ENCODE data around the gene CTNNA2. TPM values are rescaled to one million over a fixed set of nuclear protein-coding genes. Genes with fewer than 3 reads are reported as not detected.

CTNNA2 gene
- total RNA-seq, 1 experiment from 2014 or later, result 2.6 TPM

DNA sequence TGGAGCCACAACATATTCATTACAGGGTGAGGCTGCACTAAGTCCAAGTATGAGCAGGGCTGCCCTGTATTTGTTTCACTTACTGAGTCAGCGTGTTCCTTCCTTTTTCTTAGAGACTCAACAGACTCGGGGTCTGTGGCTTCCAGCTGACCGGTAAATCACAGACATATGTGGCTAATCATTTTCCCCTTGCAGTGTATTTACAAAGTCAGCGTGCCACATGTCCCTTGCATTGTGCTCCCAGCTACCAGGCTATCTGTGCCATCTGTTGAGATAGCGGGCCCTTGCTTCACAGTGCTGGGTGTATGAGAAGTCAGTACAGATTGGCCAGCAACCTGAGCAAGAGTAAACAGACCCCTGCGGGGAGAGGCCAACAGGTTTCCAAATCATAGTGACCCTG is 537.4 kb downstream of the CTNNA2 start:
- DNase-seq, result no peak
- no peaks in the 10 kb centered on the region for H3K36me3 ChIP-seq (replicated peaks; ENCODE audit: control insufficient read depth, insufficient read depth, low read length)
- H3K4me3 ChIP-seq (ENCODE audit: insufficient read depth, low read depth, low read length), result no peak overlapping the region
- peaks cover 5% of the 10 kb centered on the region; the same call in 1 of the 2 replicates for H3K27me3 ChIP-seq (ENCODE audit: control insufficient read depth, insufficient read depth, low read length)

DNA sequence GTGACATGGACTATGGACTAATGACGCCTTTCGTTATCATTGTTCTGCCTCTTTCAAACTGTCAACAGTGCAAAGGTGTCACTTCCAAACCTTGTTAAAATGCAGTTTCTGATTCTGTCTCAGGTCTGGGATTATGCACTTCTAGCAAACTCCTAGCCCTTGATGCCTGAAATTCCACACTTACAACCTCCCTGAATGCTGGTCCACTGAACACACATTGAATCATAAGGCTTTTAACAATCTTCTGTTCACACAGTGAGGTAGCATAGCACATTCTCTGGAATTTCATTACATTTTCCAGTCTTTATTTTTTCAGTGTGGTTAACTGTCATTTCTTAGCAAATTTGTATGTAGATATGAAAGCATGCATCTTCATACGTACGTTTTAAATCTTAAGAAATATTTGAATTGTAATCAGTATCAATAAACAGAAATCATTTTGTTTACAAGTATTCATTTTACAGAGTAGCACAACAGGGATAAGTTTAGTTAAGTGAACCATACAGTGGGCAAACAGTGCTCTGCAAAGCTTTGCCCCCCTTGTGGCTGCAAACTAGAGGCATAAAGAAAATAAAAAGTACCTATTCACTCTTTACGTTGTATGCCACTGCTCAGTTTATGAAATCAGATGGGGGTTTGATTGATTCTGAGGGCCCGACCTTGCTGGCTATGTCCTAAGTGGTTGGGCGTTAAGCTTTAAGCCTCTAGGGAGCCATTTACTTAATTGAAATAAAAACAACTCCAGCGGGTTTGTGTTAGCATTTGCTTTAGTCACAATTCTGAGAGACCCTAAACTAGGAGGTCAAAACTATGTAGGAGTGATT is 540.9 kb downstream of the CTNNA2 start:
- no peak for DNase-seq
- Histone ChIP-seq H3K27me3 (ENCODE audit: control insufficient read depth, insufficient read depth, low read length) (peaks cover 9% of the 10 kb centered on the region; the same call in 1 of the 2 replicates), H3K36me3 (replicated peaks; ENCODE audit: control insufficient read depth, insufficient read depth, low read length) (no peaks in the 10 kb centered on the region), H3K4me3 (ENCODE audit: insufficient read depth, low read depth, low read length) (no peak overlapping the region)

DNA sequence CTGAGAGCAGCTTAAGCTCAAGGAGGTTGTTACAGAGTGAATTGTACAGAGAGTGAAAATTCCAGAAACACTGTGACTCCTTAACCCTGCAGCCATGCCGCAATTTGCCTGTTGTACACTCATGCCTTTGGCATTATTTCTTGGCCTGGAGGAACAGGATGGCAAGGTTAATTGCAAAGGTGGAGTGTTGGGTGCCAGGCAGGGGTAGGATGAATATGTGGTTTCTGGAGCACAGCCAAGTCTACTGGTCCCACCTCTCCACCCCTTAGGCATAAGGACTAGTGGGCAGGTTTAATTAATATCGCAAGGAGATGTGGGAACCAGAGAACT is 541.5 kb downstream of the CTNNA2 start:
- no peak for DNase-seq

DNA sequence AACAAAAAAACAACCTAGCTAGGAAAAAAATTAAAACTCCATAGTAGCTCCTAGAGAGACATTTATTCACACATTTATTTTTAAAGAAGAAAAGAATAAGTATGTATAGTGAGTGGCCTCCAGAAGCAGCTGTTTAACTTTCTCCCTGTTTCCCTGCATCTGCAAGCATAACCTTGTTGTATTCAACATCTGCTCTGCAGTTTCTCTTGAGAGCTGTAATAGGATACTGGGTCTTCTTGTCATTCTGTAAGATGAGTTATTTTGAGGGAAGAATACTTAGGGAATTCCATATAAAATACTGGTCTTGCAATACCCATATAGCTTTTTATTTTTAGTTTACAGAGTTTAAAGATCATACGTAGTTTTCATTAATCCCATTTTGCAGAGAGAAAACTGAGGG is 545.1 kb downstream of the CTNNA2 start:
- no peaks in the 10 kb centered on the region for H3K36me3 ChIP-seq (replicated peaks; ENCODE audit: control insufficient read depth, insufficient read depth, low read length)
- no peak for DNase-seq
- peaks cover 7% of the 10 kb centered on the region; the same call in 1 of the 2 replicates for H3K27me3 ChIP-seq (ENCODE audit: control insufficient read depth, insufficient read depth, low read length)
- H3K4me3 ChIP-seq (ENCODE audit: insufficient read depth, low read depth, low read length), result no peak overlapping the region

More for the DNA sequence above, 541.5 kb downstream of the CTNNA2 start:
- Histone ChIP-seq H3K27me3 (ENCODE audit: control insufficient read depth, insufficient read depth, low read length) (peaks cover 9% of the 10 kb centered on the region; the same call in 1 of the 2 replicates), H3K4me3 (ENCODE audit: insufficient read depth, low read depth, low read length) (no peak overlapping the region), H3K36me3 (replicated peaks; ENCODE audit: control insufficient read depth, insufficient read depth, low read length) (no peaks in the 10 kb centered on the region)

DNA sequence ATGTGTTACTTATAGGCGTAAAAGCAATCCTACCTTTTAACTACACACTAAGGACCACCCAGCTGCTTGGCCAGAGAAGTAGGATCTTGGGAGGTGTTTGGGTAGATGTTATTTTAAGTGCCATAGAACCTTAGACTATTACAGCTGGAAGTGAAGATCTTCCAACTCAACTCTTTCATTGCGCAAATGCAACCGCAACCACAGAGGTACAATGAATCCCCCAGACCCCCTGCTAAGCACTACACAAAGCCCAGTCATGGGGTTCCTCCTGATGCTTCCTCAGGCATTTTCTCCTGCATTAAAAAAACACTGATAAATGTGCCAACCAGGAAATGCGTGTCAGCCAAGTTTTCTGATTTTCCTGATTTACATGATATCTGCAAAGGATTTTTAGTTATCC is 545.7 kb downstream of the CTNNA2 start:
- peak; percentile 37 for DNase-seq
- Histone ChIP-seq H3K4me3 (ENCODE audit: insufficient read depth, low read depth, low read length) (no peak overlapping the region), H3K36me3 (replicated peaks; ENCODE audit: control insufficient read depth, insufficient read depth, low read length) (no peaks in the 10 kb centered on the region), H3K27me3 (ENCODE audit: control insufficient read depth, insufficient read depth, low read length) (peaks cover 5% of the 10 kb centered on the region; the same call in 1 of the 2 replicates)

DNA sequence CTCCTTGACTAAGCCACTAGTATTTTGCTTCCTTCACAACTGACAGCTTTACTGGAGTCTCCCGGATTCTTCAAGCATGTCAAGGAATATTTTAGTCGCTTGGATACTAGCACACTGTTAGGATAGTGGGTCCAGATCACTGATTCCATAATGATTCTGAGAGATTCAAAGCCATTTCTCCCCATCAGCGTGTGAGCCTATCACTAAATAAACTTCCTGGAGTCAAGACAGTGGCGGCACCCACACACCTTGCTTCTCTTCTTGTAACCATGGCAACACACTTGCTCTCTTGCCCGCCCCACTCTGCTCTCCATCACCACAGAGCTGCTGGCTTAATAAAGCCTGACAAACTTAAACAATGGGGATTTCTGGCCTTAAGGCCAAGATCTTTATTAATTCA is 546.6 kb downstream of the CTNNA2 start:
- no peaks in the 10 kb centered on the region for H3K36me3 ChIP-seq (replicated peaks; ENCODE audit: control insufficient read depth, insufficient read depth, low read length)
- peaks cover 4% of the 10 kb centered on the region; the same call in 1 of the 2 replicates for H3K27me3 ChIP-seq (ENCODE audit: control insufficient read depth, insufficient read depth, low read length)
- H3K4me3 ChIP-seq (ENCODE audit: insufficient read depth, low read depth, low read length), result no peak overlapping the region
- DNase-seq, result peak; percentile 16

DNA sequence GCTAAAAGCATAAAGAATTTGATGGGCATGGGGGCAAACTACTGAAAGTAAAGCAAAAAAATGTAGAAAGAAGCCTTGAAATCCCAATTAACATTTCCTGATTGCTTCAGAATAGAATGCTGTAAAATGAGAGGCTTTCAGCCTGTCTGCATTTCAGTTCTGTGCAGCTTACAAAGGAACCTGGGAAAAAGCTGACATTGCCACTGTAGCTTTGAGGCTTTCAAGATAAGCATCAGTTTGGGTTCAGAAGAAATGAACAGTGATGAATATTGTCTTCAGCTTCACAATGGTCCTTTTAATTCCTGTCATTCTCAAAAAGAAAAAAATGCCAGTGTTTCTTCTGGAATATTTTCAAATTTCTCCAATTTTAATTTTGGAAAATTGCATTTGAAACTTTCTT is 549.0 kb downstream of the CTNNA2 start:
- Histone ChIP-seq H3K27me3 (ENCODE audit: control insufficient read depth, insufficient read depth, low read length) (no peaks in the 10 kb centered on the region; the same call in 1 of the 2 replicates), H3K4me3 (ENCODE audit: insufficient read depth, low read depth, low read length) (no peak overlapping the region), H3K36me3 (replicated peaks; ENCODE audit: control insufficient read depth, insufficient read depth, low read length) (no peaks in the 10 kb centered on the region)
- DNase-seq, result no peak

DNA sequence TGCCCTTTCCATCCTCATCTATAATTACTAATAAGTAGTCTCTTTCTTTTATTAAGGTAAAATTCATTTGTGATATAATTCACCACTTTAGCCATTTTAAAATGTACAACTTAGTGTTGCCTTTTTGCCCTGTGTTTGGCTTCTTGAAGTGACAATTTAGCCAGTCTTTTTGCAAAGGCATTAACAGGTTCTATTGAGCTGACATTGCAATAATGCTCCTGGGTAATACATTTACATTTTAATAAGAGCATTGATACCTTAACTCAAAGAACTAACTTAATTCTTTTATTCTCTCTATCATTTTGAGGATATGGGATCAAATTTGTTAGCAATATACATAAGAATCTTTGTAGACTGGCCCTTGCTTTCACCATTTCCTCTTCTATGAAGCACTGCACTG is 549.4 kb downstream of the CTNNA2 start:
- no peaks in the 10 kb centered on the region; the same call in 1 of the 2 replicates for H3K27me3 ChIP-seq (ENCODE audit: control insufficient read depth, insufficient read depth, low read length)

DNA sequence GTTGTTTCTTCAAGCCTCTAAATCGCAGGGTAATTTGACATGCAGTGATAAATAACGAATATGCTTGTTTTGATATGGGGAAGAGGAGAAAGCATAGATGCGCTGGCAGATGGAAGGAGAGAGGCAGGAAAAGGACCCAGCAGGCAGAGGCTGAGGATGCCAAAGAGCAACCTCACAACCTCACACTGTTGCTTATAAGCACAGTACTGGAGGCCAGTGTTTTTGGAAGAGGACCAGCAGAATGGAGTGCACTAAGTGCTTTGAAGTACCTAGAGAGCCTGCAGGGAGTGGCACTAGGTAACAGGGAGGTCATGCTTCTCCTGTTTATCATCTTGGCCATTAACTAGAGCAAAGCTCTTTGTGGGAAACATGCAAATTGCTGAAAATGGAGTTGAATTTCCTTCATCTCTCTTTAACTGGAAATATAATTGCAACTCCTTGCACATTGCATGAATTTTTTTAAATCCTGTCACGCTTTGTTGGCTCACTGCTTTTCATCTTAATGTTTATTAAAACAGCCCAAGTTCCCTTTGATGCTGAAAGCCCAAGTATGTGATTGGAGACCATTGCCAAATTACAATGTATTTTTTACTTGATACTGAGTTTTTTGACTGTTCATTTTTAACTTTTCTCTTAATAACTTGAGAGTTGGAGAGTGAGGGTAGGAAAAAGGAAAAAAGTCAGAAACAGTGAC is 555.3 kb downstream of the CTNNA2 start:
- Histone ChIP-seq H3K36me3 (replicated peaks; ENCODE audit: control insufficient read depth, insufficient read depth, low read length) (no peaks in the 10 kb centered on the region), H3K27me3 (ENCODE audit: control insufficient read depth, insufficient read depth, low read length) (no peaks in the 10 kb centered on the region; the same call in 1 of the 2 replicates), H3K4me3 (ENCODE audit: insufficient read depth, low read depth, low read length) (no peak overlapping the region)
- no peak for DNase-seq

More for the DNA sequence above, 549.4 kb downstream of the CTNNA2 start:
- Histone ChIP-seq H3K4me3 (ENCODE audit: insufficient read depth, low read depth, low read length) (no peak overlapping the region), H3K36me3 (replicated peaks; ENCODE audit: control insufficient read depth, insufficient read depth, low read length) (no peaks in the 10 kb centered on the region)
- no peak for DNase-seq

DNA sequence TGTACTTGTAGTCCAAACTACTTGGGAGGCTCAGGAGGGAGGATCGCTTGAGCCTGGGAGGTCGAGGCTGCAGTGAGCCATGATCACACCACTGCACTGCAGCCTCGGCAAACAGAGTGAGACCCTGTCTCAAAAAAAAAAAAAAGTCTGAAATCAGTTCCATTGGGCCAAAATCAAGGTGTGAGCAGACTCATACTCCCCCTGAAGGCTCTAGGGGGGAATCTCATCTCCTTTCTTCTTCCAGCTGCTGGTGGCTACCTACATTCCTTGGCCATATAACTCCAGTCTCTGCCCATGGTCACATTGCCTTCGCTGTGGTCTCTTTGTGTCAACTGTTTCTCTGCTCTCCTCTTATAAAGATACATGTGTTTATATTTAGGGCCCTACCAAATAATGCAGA is 557.7 kb downstream of the CTNNA2 start:
- no peaks in the 10 kb centered on the region for H3K36me3 ChIP-seq (replicated peaks; ENCODE audit: control insufficient read depth, insufficient read depth, low read length)
- DNase-seq, result peak; percentile 15
- no peak overlapping the region for H3K4me3 ChIP-seq (ENCODE audit: insufficient read depth, low read depth, low read length)
- H3K27me3 ChIP-seq (ENCODE audit: control insufficient read depth, insufficient read depth, low read length), result no peaks in the 10 kb centered on the region; the same call in 1 of the 2 replicates

DNA sequence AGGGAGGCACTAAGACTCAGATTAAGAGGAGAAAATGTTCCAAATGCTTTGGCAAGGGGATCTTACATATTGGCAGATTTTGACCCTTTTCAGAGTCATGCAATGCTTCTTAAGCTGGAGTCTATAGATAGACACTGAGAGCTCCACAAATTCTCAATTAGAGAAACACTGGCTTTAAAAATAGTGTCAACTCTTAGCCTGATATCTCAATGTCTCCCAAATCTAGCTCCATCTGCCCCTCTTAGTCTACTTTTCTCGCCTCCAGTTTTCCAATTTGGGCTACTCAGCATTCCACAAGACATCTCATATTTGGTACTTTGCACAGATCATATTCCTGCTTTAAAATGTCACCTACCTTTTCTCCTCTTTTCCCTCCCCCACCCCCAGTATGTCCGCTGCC is 559.1 kb downstream of the CTNNA2 start:
- no peak overlapping the region for H3K4me3 ChIP-seq (ENCODE audit: insufficient read depth, low read depth, low read length)
- H3K27me3 ChIP-seq (ENCODE audit: control insufficient read depth, insufficient read depth, low read length), result no peaks in the 10 kb centered on the region; the same call in 1 of the 2 replicates
- H3K36me3 ChIP-seq (replicated peaks; ENCODE audit: control insufficient read depth, insufficient read depth, low read length), result no peaks in the 10 kb centered on the region
- DNase-seq, result no peak

DNA sequence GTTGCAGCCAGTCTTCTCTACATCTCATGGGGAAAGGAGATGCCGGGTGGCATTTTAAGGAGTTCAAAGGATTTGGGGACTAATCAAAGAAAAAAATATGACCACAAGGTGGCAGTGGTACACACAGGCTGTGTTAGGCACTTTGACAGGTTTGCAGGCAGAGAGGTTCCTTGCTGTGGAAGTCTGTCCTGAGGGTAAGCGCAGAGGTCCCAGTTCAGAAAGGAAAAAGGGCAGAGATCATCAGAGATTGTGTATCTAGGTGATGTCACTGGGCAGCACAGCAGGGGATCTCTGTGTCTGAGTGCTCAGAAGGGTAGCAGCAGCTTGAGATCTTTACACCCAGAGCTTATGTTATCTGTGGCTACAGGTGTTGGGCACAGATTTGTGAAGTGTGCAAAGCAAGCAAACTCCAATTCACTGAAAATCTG is 560.3 kb downstream of the CTNNA2 start:
- no peaks in the 10 kb centered on the region for H3K36me3 ChIP-seq (replicated peaks; ENCODE audit: control insufficient read depth, insufficient read depth, low read length)
- no peak overlapping the region for H3K4me3 ChIP-seq (ENCODE audit: insufficient read depth, low read depth, low read length)
- DNase-seq, result peak; percentile 46
- no peaks in the 10 kb centered on the region; the same call in 1 of the 2 replicates for H3K27me3 ChIP-seq (ENCODE audit: control insufficient read depth, insufficient read depth, low read length)

DNA sequence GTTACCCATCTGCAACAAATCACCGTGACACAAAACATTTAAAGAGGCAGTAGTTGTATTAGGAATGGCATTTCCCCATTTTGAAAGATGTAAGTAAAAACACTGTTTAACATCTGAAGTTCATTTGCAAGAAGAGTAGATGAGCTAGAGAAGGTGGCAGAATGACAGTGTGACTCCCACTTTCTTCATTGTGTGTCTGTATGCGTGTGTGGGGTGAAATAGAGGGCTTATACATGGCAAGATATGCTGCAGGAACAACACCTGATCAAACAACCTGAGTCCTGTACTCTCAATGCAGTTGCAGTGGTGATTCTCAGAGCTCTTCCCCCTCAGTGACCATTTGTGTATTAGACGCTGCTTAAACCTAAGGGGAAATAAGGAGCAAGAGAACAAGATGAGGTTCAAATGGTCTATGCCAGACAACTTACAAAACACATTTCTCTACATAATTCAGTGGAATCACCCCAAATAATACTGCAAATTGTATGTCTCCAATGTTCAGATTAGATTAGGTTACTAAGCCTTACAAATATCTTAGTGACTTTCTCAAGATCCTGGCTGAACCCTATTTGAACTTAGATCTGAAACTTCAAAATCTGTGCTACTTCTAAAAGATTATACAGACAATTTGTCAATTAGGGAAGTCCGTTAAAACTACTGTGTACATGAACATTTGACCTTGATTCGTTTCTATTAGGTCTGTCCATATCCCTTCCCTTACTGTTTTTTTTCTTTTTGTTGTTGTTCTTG is 561.6 kb downstream of the CTNNA2 start:
- no peaks in the 10 kb centered on the region for H3K36me3 ChIP-seq (replicated peaks; ENCODE audit: control insufficient read depth, insufficient read depth, low read length)
- DNase-seq, result no peak
- no peak overlapping the region for H3K4me3 ChIP-seq (ENCODE audit: insufficient read depth, low read depth, low read length)
- H3K27me3 ChIP-seq (ENCODE audit: control insufficient read depth, insufficient read depth, low read length), result no peaks in the 10 kb centered on the region; the same call in 1 of the 2 replicates

DNA sequence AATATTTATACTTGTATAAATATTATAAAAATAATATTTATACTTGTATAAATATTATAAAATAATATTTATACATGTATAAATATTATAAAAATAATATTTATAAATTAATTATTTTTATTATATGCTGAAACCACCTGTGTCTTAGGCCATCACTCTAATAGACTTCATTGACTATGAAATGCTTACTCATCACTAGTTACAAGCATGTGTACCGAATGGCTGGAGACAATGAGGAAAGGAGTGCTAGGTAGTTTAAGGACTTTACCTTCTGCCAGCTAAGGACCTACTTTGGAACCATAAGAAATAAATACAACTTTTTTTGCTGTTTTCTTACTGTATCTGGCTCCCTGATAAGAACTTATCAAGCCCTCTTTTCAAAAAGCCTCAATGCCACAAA is 562.9 kb downstream of the CTNNA2 start:
- H3K27me3 ChIP-seq (ENCODE audit: control insufficient read depth, insufficient read depth, low read length), result no peaks in the 10 kb centered on the region; the same call in 1 of the 2 replicates

More for the DNA sequence above, 562.9 kb downstream of the CTNNA2 start:
- no peak for DNase-seq
- Histone ChIP-seq H3K36me3 (replicated peaks; ENCODE audit: control insufficient read depth, insufficient read depth, low read length) (no peaks in the 10 kb centered on the region), H3K4me3 (ENCODE audit: insufficient read depth, low read depth, low read length) (no peak overlapping the region)
